A549 (cell line): Measurements from ENCODE around the gene ATP8A2. TPM values are rescaled to one million over a fixed set of nuclear protein-coding genes. Genes with fewer than 3 reads are reported as not detected.

Experiments used
- ATAC-seq, 2 experiments: fragments of 200-7000 bp in 1 of 2; fragments of >200 bp in 1 of 2; cut with Nextera tagmentation in 1 of 2; cut with Tn5 transposase in 1 of 2; 3 replicates each; pipeline versions ENCODE4 v1.8.0 to v1.9.1; 2018 to 2020; ENCODE audit warnings: mild to moderate bottlenecking in 1 of 2, moderate library complexity in 1 of 2
- CTCF ChIA-PET: fragments of 300-600 bp; sonication (Branson Sonifier 250); formaldehyde crosslinking; extraction: SDS; loops from one replicate; lab custom pipeline; 2021; ENCODE audit warnings: antibody characterized with exemption, inconsistent platforms; lab: Yijun Ruan, JAX
- POLR2A ChIA-PET: fragments of 350-600 bp; formaldehyde crosslinking; extraction: SDS; loops from one replicate; lab custom pipeline; 2021; ENCODE audit warnings: antibody characterized with exemption, inconsistent platforms; lab: Yijun Ruan, JAX
- DNase-seq, 2 experiments: peaks; one replicate each; pipeline versions ENCODE4 v3.0.0 to v3.0.0-alpha.2; 2011 to 2016; ENCODE audit warnings: low read depth in 1 of 2, low spot score in 1 of 2
- FAIRE-seq: peaks from 2 replicates; lab custom pipeline; 2011; peaks lifted over from hg19 to GRCh38; lab: Jason Lieb, UNC
- H3K27ac ChIP-seq, 2 experiments: fragments of >200 bp; sonication (Bioruptor Twin); formaldehyde crosslinking; 3 replicates each; pipeline ENCODE4 v1.5.1; 2016 to 2017
- H3K4me1 ChIP-seq: fragments of >200 bp; sonication (Bioruptor Twin); formaldehyde crosslinking; 3 replicates; pipeline ENCODE4 v1.6.1; 2016
- H3K4me2 ChIP-seq: fragments of >200 bp; sonication (Bioruptor Twin); formaldehyde crosslinking; 3 replicates; pipeline ENCODE4 v1.6.1; 2016
- H3K4me3 ChIP-seq: fragments of >200 bp; sonication (Bioruptor Twin); formaldehyde crosslinking; 3 replicates; pipeline ENCODE4 v1.5.1; 2016
- H3K9me3 ChIP-seq: fragments of >200 bp; sonication (Bioruptor Twin); formaldehyde crosslinking; 3 replicates; pipeline ENCODE4 v1.6.1; 2016
- CBX2 ChIP-seq: fragments of 200-600 bp; sonication (generic); IDR thresholded peaks from 2 replicates; pipeline ENCODE4 v1.6.1; 2016; ENCODE audit warnings: low read depth, mild to moderate bottlenecking, borderline replicate concordance
- CEBPB ChIP-seq, 2 experiments: fragments of >200 bp in 1 of 2; sonication (Bioruptor Twin) in 1 of 2; formaldehyde crosslinking in 1 of 2; IDR thresholded peaks; 2 replicates each; pipeline ENCODE4 v1.6.1; 2012 to 2016
- CHD2 ChIP-seq: fragments of 150-350 bp; IDR thresholded peaks from 2 replicates; pipeline ENCODE4 v1.6.1; 2014; ENCODE audit warnings: low read length; ENCODE audit not compliant: partially characterized antibody
- CHD4 ChIP-seq: fragments of 200-600 bp; sonication (generic); IDR thresholded peaks from 2 replicates; pipeline ENCODE4 v1.6.1; 2016; ENCODE audit warnings: antibody characterized with exemption, mild to moderate bottlenecking, borderline replicate concordance
- EHF ChIP-seq: fragments of 250-450 bp; sonication (Bioruptor Pico); IDR thresholded peaks from 2 replicates; pipeline ENCODE4 v1.5.0; 2020; ENCODE audit warnings: mild to moderate bottlenecking
- EP300 ChIP-seq, 2 experiments: fragments of >200 bp; sonication (Bioruptor Twin); formaldehyde crosslinking; IDR thresholded peaks; 2 replicates in 1 of 2; 3 replicates in 1 of 2; pipeline ENCODE4 v1.6.1; 2016 to 2017
- ESRRA ChIP-seq: fragments of 150-350 bp; IDR thresholded peaks from 2 replicates; pipeline ENCODE4 v1.6.1; 2014; ENCODE audit warnings: mild to moderate bottlenecking, low read length, borderline replicate concordance
- HEYL ChIP-seq: fragments of 250-450 bp; sonication (Bioruptor Pico); IDR thresholded peaks from 2 replicates; pipeline ENCODE4 v1.8.0; 2021; ENCODE audit warnings: mild to moderate bottlenecking, moderate library complexity
- HOXA7 ChIP-seq: fragments of 250-450 bp; sonication (Bioruptor Pico); IDR thresholded peaks from 2 replicates; pipeline ENCODE4 v1.5.0; 2020; ENCODE audit warnings: mild to moderate bottlenecking, moderate library complexity
- JUN ChIP-seq, 2 experiments: fragments of >200 bp; sonication (Bioruptor Twin); formaldehyde crosslinking; IDR thresholded peaks; 2 replicates in 1 of 2; 3 replicates in 1 of 2; pipeline ENCODE4 v1.6.1; 2016 to 2017
- KDM1A ChIP-seq: fragments of 200-600 bp; sonication (generic); IDR thresholded peaks from 2 replicates; pipeline ENCODE4 v1.6.1; 2016; ENCODE audit warnings: low read depth, mild to moderate bottlenecking
- MAFK ChIP-seq: fragments of 450-650 bp; IDR thresholded peaks from 2 replicates; pipeline ENCODE4 v1.6.1; 2014; ENCODE audit not compliant: partially characterized antibody
- MAZ ChIP-seq: fragments of 150-350 bp; IDR thresholded peaks from 2 replicates; pipeline ENCODE4 v1.6.1; 2014; ENCODE audit warnings: antibody characterized with exemption, low read depth, low read length, borderline replicate concordance
- MYC ChIP-seq: IDR thresholded peaks from 2 replicates; pipeline ENCODE4 v1.6.1; 2012; ENCODE audit warnings: mild to moderate bottlenecking, inconsistent platforms, low read length, improper control_type of control experiment, borderline replicate concordance
- RAD21 ChIP-seq, 2 experiments: fragments of >200 bp in 1 of 2; sonication (Bioruptor Twin) in 1 of 2; formaldehyde crosslinking in 1 of 2; IDR thresholded peaks in 1 of 2; conservative IDR thresholded peaks in 1 of 2; 2 replicates in 1 of 2; 3 replicates in 1 of 2; pipeline ENCODE4 v1.6.1; 2012 to 2018; ENCODE audit warnings: inconsistent platforms in 1 of 2
- RARB ChIP-seq: fragments of 250-450 bp; sonication (Bioruptor Pico); IDR thresholded peaks from 2 replicates; pipeline ENCODE4 v1.8.0; 2021; ENCODE audit warnings: mild to moderate bottlenecking, moderate library complexity
- RFX5 ChIP-seq: fragments of 450-650 bp; IDR thresholded peaks from 2 replicates; pipeline ENCODE4 v1.7.1; 2014; ENCODE audit warnings: antibody characterized with exemption, mild to moderate bottlenecking, moderate library complexity
- SMC3 ChIP-seq: fragments of >200 bp; sonication (Bioruptor Twin); formaldehyde crosslinking; IDR thresholded peaks from 3 replicates; pipeline ENCODE4 v1.6.1; 2018; ENCODE audit warnings: inconsistent platforms
- SREBF2 ChIP-seq: fragments of 450-650 bp; IDR thresholded peaks from 2 replicates; pipeline ENCODE4 v1.6.1; 2014; ENCODE audit warnings: mild to moderate bottlenecking, moderate library complexity
- TP53 ChIP-seq: fragments of 250-450 bp; sonication (Bioruptor Pico); IDR thresholded peaks from 2 replicates; pipeline ENCODE4 v1.5.0; 2021; ENCODE audit warnings: mild to moderate bottlenecking, moderate library complexity
- WGBS: methylation state at CpG from one replicate; pipeline ENCODE4 v1.1.6; 2017; ENCODE audit errors: missing lambda C conversion rate; 5-methylcytosine and 5-hydroxymethylcytosine counted together
- polyA plus RNA-seq, 4 experiments: library from polyadenylated mRNA; depleted of rRNA in 3 of 4; stranded (reverse); fragments of >200 nt; fragmentation: RNase III in 1 of 4; extraction: RNeasy Plus Mini Kit Qiagen cat#74134 plus additional on column Dnase treatment in 1 of 4; gene quantifications; 2 replicates in 3 of 4; 3 replicates in 1 of 4; pipeline ENCODE4 v1.2.3, GENCODE V29; 2011 to 2017
- TF ChIP-seq, protein P1 (sequence below): IDR thresholded peaks from 2 replicates; pipeline ENCODE4 v1.6.1; 2012; ENCODE audit warnings: low read depth, borderline replicate concordance
- TF ChIP-seq, protein P2 (sequence below): fragments of 450-650 bp; IDR thresholded peaks from 2 replicates; pipeline ENCODE4 v1.6.1; 2014; ENCODE audit warnings: antibody characterized with exemption
- TF ChIP-seq, protein P3 (sequence below): fragments of >200 bp; sonication (Bioruptor Twin); formaldehyde crosslinking; IDR thresholded peaks from 2 replicates; pipeline ENCODE4 v1.6.1; 2016
- TF ChIP-seq, protein P4 (sequence below): fragments of >200 bp; sonication (Bioruptor Twin); formaldehyde crosslinking; IDR thresholded peaks from 3 replicates; pipeline ENCODE4 v1.5.1; 2016
- TF ChIP-seq, protein P5 (sequence below): fragments of >200 bp; sonication (Bioruptor Twin); formaldehyde crosslinking; IDR thresholded peaks from 3 replicates; pipeline ENCODE4 v1.6.1; 2016
- TF ChIP-seq, protein P6 (sequence below): fragments of 200-600 bp; sonication (generic); IDR thresholded peaks from 2 replicates; pipeline ENCODE4 v1.6.1; 2016; ENCODE audit warnings: antibody characterized with exemption, mild to moderate bottlenecking, moderate library complexity

The ATP8A2 gene
- polyA plus RNA-seq, 2 of the 4 experiments (the other 2 are of a cell fraction) = 0.03 TPM; not detected in 1

DNA sequence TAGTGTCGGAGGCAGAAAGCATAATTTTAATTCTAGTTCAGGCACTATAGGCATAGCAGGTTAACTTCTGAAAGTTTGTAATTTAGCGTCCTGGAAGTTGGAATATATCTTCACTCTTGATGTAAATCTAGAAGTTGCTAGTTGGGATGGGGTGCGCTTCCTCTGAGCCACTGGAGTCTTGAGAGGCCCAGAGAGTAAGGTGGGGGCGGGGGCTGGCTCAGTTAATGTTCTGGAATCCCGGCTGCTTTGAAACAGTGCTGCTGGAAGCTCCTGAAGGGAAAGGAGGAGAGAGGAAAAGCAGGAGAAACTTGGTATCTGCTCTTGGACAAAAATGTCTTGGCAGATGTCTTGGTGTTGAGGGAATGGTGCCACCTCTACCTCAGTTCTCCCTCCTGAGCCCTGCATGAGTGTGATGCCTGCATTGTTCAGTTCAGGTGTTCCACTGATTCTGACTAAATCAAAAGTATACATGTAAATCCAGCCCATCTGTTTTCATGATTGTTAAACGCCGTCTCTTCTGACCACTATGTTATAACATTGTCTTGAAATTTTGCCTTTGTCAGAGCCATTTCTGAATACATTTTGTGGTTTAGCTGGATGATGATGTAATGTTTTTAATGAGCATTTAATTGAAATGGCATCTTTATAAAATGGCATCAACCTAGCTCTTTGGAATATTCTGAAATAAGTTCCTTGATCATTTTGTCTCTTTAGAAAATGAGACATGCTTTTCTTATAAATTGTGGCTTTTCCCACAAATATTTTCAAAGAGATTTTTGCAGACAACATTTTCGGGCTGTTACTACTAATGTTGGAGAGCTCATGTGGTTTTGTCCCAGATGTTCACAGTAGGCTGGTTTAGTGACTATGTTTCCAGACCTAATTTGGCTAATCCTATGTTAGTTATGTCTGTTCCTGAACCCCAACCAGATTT, 477.3 kb downstream of the ATP8A2 start:
- POLR2A ChIA-PET = no interaction called here
- no peak overlapping the region for H3K4me3 ChIP-seq
- H3K4me1 ChIP-seq = no peaks in the 10 kb centered on the region
- no peak overlapping the region for H3K27ac ChIP-seq
- TF ChIP-seq TP53 (no peak), EHF (CRISPR knock-in tag) (no peak), CHD4 (no peak), RARB (CRISPR knock-in tag) (no peak), MYC (no peak), SREBF2 (no peak), HOXA7 (CRISPR knock-in tag) (no peak), JUN (IDR thresholded peaks at IDR 0.05) (no peak), ESRRA (no peak), KDM1A (no peak)
- TF ChIP-seq, protein P1, sequence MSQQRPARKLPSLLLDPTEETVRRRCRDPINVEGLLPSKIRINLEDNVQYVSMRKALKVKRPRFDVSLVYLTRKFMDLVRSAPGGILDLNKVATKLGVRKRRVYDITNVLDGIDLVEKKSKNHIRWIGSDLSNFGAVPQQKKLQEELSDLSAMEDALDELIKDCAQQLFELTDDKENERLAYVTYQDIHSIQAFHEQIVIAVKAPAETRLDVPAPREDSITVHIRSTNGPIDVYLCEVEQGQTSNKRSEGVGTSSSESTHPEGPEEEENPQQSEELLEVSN = no peak
- H3K4me2 ChIP-seq = no peak overlapping the region
- WGBS = 32% methylated on average over 7 of the region's 8 CpGs
- CTCF ChIA-PET = no interaction called here
- no peak for FAIRE-seq
- no peak for ATAC-seq
- DNase-seq = no peak
- H3K9me3 ChIP-seq = no peaks in the 10 kb centered on the region

DNA sequence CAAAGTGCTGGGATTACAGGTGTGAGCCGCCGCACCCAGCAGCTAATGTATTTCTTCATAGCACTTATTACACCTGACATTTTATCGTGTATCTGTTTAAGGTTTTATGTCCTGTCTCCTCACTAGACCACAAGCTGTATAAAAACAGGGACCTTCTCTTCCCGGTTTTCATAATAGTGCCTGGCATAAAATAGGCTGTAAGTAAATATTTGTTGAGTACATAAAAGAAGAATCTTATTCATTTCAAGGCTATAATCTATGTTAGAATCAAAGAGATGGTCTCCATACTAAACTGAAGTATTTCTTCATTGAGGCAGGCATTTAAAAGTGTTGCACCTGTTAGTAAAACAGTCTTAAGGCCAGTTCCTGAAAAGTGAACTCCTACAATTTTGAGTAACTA, 486.1 kb downstream of the ATP8A2 start:
- CTCF ChIA-PET = no interaction called here
- no peak overlapping the region for H3K4me3 ChIP-seq
- DNase-seq (no peak), FAIRE-seq (no peak), ATAC-seq (no peak)
- WGBS = 10% methylated on average over 4 of the region's 4 CpGs
- no peak overlapping the region for H3K4me2 ChIP-seq
- TF ChIP-seq, protein P2, sequence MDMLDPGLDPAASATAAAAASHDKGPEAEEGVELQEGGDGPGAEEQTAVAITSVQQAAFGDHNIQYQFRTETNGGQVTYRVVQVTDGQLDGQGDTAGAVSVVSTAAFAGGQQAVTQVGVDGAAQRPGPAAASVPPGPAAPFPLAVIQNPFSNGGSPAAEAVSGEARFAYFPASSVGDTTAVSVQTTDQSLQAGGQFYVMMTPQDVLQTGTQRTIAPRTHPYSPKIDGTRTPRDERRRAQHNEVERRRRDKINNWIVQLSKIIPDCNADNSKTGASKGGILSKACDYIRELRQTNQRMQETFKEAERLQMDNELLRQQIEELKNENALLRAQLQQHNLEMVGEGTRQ = no peak
- no peak for TF ChIP-seq ESRRA
- no peak for TF ChIP-seq RAD21 (conservative IDR thresholded peaks at IDR 0.05 in 1 of 2, IDR thresholded peaks at IDR 0.05 in 1 of 2)
- TF ChIP-seq CHD2 = no peak
- TF ChIP-seq KDM1A = no peak
- TF ChIP-seq EP300 (IDR thresholded peaks at IDR 0.05) = no peak
- no peak for TF ChIP-seq RFX5
- TF ChIP-seq MAZ = no peak
- no peak for TF ChIP-seq HEYL (CRISPR knock-in tag)
- no peak for TF ChIP-seq CBX2
- no peak for TF ChIP-seq CEBPB (IDR thresholded peaks at IDR 0.05)
- no peak for TF ChIP-seq MAFK
- TF ChIP-seq, protein P3, sequence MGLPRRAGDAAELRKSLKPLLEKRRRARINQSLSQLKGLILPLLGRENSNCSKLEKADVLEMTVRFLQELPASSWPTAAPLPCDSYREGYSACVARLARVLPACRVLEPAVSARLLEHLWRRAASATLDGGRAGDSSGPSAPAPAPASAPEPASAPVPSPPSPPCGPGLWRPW = no peak
- TF ChIP-seq SMC3 = no peak
- TF ChIP-seq, protein P4, sequence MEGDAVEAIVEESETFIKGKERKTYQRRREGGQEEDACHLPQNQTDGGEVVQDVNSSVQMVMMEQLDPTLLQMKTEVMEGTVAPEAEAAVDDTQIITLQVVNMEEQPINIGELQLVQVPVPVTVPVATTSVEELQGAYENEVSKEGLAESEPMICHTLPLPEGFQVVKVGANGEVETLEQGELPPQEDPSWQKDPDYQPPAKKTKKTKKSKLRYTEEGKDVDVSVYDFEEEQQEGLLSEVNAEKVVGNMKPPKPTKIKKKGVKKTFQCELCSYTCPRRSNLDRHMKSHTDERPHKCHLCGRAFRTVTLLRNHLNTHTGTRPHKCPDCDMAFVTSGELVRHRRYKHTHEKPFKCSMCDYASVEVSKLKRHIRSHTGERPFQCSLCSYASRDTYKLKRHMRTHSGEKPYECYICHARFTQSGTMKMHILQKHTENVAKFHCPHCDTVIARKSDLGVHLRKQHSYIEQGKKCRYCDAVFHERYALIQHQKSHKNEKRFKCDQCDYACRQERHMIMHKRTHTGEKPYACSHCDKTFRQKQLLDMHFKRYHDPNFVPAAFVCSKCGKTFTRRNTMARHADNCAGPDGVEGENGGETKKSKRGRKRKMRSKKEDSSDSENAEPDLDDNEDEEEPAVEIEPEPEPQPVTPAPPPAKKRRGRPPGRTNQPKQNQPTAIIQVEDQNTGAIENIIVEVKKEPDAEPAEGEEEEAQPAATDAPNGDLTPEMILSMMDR = no peak
- TF ChIP-seq, protein P5, sequence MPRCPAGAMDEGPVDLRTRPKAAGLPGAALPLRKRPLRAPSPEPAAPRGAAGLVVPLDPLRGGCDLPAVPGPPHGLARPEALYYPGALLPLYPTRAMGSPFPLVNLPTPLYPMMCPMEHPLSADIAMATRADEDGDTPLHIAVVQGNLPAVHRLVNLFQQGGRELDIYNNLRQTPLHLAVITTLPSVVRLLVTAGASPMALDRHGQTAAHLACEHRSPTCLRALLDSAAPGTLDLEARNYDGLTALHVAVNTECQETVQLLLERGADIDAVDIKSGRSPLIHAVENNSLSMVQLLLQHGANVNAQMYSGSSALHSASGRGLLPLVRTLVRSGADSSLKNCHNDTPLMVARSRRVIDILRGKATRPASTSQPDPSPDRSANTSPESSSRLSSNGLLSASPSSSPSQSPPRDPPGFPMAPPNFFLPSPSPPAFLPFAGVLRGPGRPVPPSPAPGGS = no peak
- TF ChIP-seq, protein P6, sequence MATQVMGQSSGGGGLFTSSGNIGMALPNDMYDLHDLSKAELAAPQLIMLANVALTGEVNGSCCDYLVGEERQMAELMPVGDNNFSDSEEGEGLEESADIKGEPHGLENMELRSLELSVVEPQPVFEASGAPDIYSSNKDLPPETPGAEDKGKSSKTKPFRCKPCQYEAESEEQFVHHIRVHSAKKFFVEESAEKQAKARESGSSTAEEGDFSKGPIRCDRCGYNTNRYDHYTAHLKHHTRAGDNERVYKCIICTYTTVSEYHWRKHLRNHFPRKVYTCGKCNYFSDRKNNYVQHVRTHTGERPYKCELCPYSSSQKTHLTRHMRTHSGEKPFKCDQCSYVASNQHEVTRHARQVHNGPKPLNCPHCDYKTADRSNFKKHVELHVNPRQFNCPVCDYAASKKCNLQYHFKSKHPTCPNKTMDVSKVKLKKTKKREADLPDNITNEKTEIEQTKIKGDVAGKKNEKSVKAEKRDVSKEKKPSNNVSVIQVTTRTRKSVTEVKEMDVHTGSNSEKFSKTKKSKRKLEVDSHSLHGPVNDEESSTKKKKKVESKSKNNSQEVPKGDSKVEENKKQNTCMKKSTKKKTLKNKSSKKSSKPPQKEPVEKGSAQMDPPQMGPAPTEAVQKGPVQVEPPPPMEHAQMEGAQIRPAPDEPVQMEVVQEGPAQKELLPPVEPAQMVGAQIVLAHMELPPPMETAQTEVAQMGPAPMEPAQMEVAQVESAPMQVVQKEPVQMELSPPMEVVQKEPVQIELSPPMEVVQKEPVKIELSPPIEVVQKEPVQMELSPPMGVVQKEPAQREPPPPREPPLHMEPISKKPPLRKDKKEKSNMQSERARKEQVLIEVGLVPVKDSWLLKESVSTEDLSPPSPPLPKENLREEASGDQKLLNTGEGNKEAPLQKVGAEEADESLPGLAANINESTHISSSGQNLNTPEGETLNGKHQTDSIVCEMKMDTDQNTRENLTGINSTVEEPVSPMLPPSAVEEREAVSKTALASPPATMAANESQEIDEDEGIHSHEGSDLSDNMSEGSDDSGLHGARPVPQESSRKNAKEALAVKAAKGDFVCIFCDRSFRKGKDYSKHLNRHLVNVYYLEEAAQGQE = no peak
- POLR2A ChIA-PET = no interaction called here
- H3K9me3 ChIP-seq = no peaks in the 10 kb centered on the region
- H3K27ac ChIP-seq = no peak overlapping the region
- H3K4me1 ChIP-seq = no peaks in the 10 kb centered on the region
